GM18498 (cell line): ENCODE measurements around the gene PBX1.
A peak's percentile ranks its signal among the peaks of the same experiment; 100 is the strongest.
"Not testable (repeated sequence)": the region's sequence is repeated elsewhere in the genome, so short reads cannot be mapped to it uniquely, and the experiment has no call there.

Experiments
- ATAC-seq: cut with Tn5 transposase; IDR thresholded peaks from one replicate; pipeline ENCODE4 v1.9.1; 2021; ENCODE audit warnings: mild to moderate bottlenecking, moderate library complexity; ENCODE audit not compliant: unreplicated experiment

PBX1 gene

DNA sequence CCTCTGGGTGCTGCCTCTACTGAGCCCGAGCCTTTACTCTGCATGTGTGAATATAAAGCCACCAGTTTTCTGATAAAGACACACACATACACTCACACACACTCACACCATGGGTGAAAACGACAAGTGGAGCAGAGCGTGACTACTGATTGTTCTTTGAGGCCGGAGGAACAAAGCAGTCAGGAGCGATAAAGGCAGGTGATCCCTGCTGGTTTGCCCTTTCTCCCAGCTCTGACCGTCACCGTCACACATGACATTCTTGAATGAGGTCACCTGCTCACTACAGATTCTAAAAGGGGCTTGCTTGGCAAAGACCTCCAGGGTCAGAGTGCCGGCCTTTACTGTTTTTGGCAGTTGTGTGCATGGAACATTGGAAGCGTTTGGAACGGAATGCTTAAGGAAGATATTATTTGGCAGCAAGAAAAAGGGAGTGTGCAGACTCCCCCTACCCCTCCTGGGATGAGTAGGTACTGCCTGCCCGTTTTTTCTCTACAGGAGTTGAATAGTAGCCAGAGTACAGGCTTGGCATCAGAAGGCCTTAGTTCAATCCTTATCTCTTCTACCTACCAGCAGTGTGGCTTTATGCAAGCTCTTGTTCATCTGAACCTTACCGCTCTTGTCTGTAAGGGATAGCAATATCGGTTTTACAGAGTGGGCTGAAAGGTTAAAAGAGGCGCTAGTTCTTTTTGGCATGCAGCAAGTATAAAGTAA is 79.7 kb downstream of the PBX1 start:
- ATAC-seq = no peak

DNA sequence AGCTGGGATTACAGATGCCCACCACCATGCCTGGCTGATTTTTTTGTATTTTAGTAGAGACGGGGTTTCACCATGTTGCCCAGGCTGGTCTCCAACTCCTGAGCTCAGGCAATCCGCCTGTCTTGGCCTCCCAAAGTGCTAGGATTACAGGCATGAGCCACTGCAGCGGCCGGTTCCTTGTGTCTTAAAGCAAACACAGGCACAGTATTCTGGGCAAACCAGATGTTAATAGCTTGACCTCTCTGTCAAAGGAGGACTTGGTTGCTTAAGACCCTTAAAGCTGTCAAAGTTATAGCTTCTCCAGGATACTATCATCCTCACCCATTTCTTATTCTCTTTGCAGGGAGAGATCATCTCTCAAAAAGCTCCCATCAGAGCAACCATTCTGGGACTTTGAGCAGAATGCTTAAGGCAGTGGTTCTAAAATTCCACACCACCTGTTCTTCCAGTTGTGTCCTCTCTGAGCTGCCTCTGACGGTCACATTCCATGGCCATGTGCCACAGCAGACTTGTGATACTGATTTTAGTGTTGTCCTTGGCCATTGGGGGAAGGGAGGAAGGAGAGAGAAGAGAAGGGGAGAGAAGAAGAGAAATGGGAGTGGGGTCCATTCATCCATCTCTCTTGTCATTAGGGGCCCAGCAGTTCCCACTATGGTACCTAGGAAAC is 81.8 kb downstream of the PBX1 start:
- ATAC-seq = no peak

DNA sequence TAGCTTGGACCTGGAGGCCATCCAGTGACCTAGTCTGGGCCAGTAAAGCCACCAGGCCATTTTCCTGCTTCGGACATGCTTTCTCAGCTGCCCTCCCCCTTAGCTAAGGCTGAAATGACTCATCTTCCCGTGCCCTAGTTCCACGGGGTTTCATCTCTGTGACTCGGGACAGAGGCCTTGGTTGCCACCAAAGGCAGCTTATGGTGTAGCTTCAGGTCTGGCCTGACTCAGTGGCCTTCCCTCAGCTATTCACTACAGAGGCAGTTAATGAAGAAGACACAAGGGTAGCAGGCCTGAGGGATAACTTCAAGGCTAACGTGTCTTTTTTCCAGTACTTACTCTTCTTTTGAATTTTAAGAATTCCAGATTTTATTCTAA is 82.4 kb downstream of the PBX1 start:
- ATAC-seq = no peak

DNA sequence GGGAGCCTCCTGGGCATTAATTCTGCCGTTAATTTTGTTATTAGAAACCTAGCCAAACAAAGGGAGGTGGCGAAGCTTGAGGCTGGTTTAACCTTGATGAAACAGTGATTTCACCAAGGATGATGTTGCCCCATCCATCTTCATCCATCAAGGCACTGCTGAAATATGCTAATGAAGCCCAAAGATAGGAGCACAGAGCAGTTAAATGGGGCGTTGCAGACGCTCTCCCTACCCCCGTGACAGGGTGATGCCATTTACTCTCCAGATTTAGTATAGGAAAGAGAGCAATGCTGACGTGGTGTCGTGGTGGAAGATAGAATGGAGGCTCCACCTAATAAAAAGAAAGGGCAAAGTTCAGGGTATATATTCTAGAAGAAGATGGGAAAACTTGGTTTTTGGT is 84.0 kb downstream of the PBX1 start:
- ATAC-seq = no peak

DNA sequence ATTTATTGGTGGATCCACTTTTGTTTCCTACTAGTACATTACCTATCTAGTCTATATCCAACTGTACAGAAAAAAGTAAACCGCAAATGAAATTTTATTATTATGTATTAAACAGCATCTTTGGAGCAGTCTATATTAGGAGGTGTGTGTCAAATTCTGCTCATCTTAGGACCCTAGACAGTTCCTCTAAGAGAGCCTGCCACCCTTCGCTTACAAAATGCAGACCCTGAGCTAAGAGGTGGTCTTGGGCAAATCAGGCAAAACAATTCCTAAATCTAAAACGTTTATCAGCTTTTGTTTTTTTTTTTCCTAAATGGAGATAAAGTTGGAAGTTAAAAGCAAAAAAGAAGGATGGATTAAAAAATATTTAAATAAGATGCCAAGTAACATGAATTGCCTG is 85.3 kb downstream of the PBX1 start:
- ATAC-seq = no peak

DNA sequence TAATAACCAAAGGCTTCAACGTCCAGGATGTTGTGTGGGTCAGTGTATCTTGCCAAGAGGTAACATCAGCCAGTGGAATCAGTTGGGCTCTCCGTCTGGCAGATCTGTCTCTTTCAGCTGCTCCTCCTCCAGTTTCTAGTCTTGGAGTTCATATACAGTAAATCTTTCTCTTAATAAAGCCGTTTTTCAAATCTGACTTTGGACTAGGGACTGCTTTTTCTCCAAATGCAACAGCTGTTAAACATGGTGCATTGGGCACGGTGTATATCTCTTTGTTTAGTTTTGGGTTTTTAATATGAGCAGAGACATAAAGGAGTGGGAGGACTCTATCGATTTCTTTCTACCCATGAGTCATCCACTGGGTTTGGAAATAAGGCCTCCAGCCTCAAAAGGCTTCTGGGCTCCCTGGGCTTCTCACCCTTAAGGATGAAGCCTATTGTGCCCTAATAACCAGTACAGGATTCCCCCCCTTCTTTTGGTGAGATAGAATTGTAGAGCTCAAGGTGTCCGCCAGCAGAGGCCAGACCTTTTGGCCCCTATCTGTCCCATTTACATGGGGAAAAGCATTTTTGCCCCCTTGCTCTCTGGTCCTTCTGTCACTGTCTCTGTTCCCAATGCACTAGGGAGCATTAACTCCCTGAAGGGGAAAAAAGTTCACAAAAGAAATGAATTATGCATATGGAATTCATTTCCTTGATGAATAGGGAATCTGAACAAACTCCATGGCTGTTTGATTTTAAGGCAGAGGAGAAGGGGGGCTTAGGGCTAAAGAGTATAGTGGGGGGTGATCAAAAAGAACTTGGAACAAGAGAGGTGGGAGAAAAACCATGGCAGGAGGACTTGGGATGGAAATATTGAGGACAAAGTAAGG is 86.0 kb downstream of the PBX1 start:
- no peak for ATAC-seq

DNA sequence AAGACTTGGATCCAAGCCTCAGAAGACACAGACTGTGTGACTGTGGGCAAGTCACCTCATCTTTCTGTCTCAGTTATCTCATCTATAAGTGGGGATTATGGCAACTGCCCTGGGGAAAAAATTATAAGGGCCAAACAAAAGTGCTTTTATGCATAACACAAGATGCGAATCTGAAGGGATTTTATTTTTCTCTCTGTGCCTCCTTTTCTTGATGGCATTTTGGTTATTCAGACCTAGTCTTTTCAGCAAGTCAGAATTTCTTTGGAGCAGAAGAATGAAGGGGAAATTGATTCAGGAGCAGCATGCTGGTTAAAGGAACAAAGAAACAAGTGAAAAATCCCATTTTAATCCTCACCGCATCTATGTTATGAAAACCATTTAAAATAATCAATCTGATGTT is 86.9 kb downstream of the PBX1 start:
- no peak for ATAC-seq

DNA sequence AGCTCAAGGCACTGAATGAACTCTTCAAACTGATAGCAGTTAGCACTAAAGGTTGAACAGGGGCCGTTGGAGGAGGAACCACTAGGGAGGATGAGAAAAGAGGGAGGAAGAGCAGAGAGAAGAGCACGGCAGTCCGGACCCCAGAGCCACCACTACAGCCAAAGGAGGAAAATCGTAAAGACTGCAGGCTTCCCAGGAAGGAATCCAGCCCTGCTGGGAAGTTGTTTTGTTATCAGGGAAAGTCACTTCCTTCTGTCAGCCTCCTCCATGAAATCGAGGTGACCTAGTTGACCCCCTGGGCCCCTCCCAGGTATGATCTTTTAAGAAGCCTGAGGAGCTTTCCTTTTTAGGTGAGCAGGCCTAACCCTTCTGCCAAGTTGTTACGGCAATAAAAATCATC is 88.2 kb downstream of the PBX1 start:
- no peak for ATAC-seq

DNA sequence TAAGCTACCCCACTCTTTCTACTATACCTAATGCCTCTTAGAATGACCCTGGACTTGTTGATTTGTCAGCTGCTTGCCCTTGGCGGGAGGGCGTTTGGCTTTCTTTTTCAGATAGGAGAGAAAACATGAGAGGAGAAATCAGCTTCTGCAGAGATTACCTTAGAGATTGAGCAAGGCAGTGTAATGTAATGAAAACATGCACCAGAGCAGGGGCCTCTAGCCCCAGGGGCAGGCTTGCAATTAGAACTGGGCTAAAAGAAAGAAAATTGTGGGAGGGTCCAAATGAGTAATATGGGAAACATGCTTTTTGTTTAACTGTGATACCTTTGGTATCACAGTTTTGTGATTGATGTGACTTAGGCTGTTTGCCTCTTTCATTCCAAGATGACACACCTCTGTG is 89.7 kb downstream of the PBX1 start:
- ATAC-seq = no peak

DNA sequence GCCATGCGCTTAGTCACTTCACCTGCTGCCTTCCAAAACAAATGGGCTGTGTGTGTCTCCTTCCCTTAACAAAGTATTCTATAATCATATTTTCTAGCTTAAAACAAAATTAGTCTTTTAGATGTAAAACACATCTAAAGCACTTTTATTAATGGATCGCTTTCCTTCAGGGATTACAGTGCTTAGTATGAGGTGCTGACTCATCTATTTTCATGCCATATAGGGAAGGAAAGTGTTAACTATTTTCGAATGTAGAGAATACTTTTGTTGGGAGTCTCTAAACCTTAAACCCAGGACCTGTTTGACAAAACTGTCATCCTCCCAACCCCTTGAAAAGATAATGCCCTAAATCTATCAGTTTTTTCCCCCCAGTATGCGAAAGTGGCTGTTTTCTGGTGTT is 90.2 kb downstream of the PBX1 start:
- no peak for ATAC-seq

DNA sequence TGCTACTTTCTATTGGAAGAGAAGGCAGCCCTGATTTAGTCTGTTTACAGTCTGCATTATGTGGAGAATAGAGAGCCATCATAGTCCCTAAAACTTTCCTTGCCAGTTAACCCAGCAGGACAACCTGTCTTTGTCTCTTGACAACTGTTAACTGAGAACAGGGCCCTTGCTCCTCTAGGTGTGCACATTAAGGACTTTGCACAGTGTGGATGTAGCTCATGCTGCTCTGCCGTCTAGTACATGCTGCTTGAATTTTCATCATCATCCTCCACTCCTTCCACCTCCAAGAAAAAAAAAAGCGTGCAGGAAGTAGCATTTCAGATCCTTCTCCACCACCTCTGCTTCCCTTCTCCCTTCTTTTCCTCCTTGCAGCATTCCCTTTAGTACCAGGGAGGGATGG is 91.5 kb downstream of the PBX1 start:
- no peak for ATAC-seq

DNA sequence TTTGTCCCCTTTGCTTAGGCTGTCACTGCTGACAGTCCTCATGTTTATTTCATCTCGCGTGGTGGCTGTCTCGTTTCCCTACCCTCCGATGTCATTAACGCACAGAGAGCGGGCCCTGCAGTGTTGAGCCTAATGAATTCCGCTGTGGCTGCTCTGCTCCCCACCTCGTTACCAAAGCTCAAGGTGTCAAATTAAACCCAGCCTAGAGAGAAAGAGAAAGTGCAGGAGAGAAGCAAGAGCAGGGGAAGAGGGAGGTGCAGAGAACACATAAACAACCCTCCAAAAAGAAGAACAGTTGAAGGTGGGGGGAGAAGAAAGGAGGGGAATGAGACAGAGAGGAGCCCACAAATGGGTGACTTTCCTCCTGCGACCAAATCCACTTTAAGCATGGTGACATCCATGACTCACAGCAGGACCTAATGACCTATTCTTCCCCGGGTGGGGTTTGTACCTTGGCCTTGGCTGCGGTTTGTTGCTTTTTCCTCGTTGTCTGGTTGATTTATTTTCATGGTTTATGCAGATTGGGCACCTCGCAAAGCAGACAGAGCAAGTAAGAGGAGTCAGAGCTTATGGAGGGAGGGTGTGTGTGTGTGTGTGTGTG is 92.5 kb downstream of the PBX1 start:
- ATAC-seq = no peak

DNA sequence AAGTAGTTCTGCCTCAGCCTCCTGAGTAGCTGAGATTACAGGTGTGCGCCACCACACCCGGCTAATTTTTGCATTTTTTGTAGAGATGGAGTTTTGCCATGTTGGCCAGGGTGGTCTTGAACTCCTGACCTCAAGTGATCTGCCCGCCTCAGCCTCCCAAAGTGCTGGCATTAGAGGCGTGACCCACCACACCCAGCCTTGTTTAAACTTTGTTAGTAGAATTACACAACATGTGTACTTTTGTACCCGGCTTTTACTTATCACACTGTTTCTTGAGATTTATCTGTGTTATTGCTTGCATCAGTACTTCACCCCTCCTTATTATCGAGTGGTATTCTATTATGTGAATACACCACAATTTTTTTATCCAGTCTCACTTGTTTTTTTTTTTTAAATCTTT is 94.0 kb downstream of the PBX1 start:
- not testable (repeated sequence) for ATAC-seq

DNA sequence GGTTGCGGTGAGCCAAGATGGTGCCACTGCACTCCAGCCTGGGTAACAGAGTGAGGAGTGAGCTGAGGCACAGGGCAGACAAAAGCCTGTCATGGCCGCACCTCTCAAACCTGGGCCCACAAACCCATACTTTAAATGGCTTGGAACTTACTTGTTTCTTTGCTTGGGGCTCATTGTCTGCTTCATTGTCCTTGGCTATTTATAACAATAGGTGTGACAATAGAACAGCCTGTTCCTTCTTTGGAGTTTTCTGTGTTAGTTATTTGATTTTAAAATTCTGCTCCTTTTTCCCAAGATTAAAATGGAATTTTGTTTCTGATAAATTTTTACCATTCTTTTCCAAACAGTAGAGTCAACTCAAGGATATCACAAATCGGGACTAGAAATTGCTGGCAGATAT is 94.7 kb downstream of the PBX1 start:
- no peak for ATAC-seq

DNA sequence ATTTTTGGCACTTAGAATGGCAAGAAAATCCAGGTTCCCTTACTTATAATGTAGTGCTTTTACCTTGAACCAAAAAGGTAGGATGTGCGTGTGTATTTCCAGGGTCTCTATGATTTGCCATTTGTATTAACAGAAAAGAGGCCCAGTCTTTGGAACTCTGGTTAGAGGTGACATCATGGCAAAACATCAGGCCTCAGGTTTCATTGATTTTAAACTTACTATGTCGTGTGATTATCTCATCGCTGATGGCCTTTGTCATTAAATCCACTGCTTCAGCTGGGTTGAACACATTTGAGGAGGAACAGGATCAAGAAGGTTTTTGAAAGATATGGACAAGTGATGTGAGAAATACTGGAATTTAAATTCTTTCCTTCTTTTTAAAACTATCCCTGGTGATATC is 95.2 kb downstream of the PBX1 start:
- no peak for ATAC-seq

DNA sequence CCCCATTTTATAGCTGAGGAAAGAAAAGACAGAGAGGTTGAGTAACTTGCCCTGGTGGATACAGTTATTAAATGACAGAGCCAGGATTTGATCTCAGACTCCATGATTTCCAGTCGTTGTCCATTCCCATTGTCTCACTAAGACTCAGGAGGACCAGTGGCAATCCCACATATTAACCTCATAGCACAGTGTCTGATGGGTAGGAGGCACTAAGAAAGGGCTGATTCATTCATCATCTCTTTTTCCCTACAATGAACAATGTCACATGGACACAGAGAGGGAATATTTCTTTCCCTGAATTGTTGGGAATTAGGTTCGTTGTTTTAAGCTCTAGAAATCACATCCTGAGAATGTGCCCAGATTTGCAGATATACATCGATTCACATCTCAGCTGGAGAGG is 99.9 kb downstream of the PBX1 start:
- ATAC-seq = no peak

DNA sequence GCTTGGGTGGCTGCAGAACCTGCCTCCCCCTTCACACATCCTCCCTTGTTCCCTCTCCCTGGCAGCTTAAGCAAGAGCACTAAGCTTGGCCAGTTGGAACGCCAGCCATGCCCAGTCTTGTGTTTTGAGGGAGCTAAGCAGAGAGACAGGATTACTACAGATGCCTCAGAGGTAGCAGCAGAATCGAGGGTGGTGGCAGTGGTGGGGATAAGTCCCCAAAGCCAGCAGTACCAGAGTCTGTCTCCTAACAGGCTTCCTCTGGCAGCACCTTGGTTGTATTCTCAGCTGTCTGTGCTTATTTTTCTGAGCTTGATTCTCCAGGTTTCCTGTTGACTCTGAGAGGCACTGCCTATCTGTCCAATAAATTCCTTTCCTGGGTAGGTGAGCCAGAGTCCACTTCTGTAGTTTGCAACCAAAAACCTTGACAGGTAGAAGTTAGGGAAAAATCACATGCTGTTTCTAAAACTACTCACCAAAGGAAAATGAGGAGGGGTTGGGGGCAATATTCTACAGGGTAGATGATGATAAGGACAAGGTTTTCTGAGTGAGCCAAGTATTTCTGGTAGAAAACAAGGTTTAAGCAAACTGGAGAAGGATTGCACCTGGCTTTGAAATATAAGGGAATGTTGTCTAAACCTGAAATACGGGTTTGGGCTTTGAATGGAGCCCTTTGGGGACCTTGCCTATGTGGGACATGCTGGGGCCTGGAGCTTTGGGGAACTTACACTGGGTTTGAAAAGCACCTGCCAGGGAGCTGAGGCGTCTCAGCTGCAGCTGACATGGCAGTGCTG is 100.8 kb downstream of the PBX1 start:
- ATAC-seq = no peak

DNA sequence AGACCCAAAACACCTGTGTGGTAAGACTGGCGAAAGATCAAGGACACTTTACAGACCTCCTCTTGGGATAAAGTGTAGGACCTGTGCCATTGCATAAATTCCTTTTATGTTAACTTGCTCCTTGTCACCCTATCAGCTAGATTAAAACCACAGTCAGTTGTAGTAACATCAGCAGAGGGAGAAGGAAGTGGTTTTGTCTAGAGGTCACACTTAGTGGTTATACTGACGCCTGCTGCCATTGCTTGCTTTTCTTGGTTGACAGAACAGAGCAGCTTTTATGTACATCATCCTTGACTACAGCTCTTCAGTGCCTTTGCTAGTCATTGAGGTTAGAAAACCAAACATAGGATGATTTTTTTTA is 101.4 kb downstream of the PBX1 start:
- peak; percentile 84 for ATAC-seq

DNA sequence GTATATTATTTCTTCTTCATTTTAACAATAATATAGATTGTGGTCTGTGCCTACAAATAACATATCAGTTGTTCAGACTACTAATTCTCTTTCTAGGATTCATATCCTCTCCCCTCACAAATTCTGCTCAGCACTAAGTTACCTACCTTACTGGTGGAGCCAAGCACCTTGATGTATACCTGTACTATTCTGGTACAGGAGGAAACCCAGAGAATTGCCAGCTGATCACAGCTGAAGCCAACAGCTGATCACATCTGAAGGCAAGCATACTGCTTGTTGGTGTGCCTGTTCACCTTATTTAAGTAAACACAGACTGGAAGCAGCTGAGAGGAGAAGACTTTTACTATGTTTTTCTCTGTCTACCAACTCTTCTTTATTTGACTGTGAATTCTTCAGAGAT is 101.8 kb downstream of the PBX1 start:
- ATAC-seq = peak; percentile 24

DNA sequence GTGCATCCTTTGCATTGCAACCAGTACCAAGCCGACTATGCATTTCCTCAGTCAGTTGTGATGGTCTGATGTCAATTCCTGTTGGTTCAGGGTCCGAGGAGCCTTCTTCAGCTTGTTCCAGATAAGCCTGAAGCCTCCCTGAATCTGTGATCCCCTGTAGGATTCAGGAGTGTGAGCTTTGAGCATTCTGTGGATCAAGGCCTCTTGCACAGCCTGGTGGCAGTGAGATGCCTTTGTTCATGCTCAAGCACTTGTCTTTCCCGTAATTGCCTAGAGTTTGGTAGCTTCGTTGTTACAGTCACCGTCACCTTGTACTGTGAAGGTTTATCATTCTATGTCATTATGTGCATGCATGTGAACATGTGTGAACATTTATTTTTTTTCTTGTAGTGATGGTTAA is 103.5 kb downstream of the PBX1 start:
- ATAC-seq = no peak

DNA sequence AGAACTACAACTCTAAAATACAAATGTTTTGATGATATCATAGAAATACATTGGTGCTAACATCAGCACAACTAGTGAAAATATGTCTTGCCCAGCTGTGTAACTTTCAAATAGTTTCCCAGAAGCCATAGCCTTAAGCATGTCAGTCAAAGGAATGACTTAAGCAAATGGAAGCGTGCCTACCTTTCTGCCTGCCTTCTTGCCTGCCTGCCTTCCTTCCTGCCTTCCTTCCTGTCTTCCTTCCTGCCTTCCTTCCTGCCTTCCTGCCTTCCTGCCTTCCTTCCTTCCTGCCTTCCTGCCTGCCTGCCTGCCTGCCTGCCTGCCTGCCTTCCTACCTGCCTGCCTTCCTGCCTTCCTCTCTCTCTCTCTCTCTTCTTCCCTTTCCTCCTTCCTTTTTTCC is 104.0 kb downstream of the PBX1 start:
- no peak for ATAC-seq
